Keratinocyte (primary cell): Measurements from ENCODE around the gene GNMT. TPM values are rescaled to one million over a fixed set of nuclear protein-coding genes. Genes with fewer than 3 reads are reported as not detected.
A peak's percentile ranks its signal among the peaks of the same experiment; 100 is the strongest.

Experiments
- DNase-seq: peaks from one replicate; pipeline ENCODE4 v3.0.0-alpha.2; 2011; ENCODE audit warnings: low read depth, missing footprints, low spot score
- FAIRE-seq: peaks from 2 replicates; lab custom pipeline; 2011; peaks lifted over from hg19 to GRCh38; lab: Jason Lieb, UNC
- H2AFZ ChIP-seq: 2 replicates; pipeline ENCODE4 v1.6.0; 2012; ENCODE audit warnings: low read length, control low read depth, inconsistent platforms; ENCODE audit not compliant: control insufficient read depth
- H3K27ac ChIP-seq: 2 replicates; pipeline ENCODE4 v1.5.1; 2011; ENCODE audit warnings: low read length; ENCODE audit not compliant: control insufficient read depth, insufficient read depth
- H3K27me3 ChIP-seq: 3 replicates; pipeline ENCODE4 v1.6.0; 2011; ENCODE audit warnings: low read length; ENCODE audit not compliant: control insufficient read depth, insufficient read depth; ENCODE audit errors: extremely low read depth
- H3K36me3 ChIP-seq, 2 experiments: 2 replicates in 1 of 2; 3 replicates in 1 of 2; pipeline ENCODE4 v1.5.1; 2011; ENCODE audit warnings: low read length in 2 of 2, mild to moderate bottlenecking in 1 of 2; ENCODE audit not compliant: control insufficient read depth in 2 of 2, insufficient read depth in 2 of 2; ENCODE audit errors: extremely low read depth in 1 of 2
- H3K4me1 ChIP-seq: 3 replicates; pipeline ENCODE4 v1.5.1; 2011; ENCODE audit warnings: low read length; ENCODE audit not compliant: control insufficient read depth, insufficient read depth; ENCODE audit errors: extremely low read depth
- H3K4me2 ChIP-seq: 3 replicates; pipeline ENCODE4 v1.6.0; 2011; ENCODE audit warnings: low read depth, low read length; ENCODE audit not compliant: control insufficient read depth, insufficient read depth; ENCODE audit errors: extremely low read depth
- H3K4me3 ChIP-seq, 3 experiments: fragments of 200-600 bp in 1 of 3; sonication (generic) in 1 of 3; 2 replicates in 2 of 3; 3 replicates in 1 of 3; pipeline ENCODE4 v1.5.1; 2011 to 2016; ENCODE audit warnings: low read length in 3 of 3, mild to moderate bottlenecking in 3 of 3, control low read depth in 2 of 3, inconsistent platforms in 1 of 3, low read depth in 1 of 3, mixed read lengths in 1 of 3, mixed run types in 1 of 3, moderate library complexity in 1 of 3; ENCODE audit not compliant: control insufficient read depth in 2 of 3, insufficient read depth in 2 of 3; ENCODE audit errors: extremely low read depth in 1 of 3
- H3K79me2 ChIP-seq: 2 replicates; pipeline ENCODE4 v1.6.0; 2012; ENCODE audit warnings: low read length; ENCODE audit not compliant: control insufficient read depth, insufficient read depth
- H3K9ac ChIP-seq: 3 replicates; pipeline ENCODE4 v1.6.0; 2011; ENCODE audit warnings: low read length; ENCODE audit not compliant: control insufficient read depth, insufficient read depth; ENCODE audit errors: extremely low read depth
- H3K9me1 ChIP-seq: 3 replicates; pipeline ENCODE4 v1.6.0; 2011; ENCODE audit warnings: low read length; ENCODE audit not compliant: control insufficient read depth, insufficient read depth; ENCODE audit errors: extremely low read depth
- H3K9me3 ChIP-seq: 2 replicates; pipeline ENCODE4 v1.5.1; 2012; ENCODE audit warnings: low read depth, low read length; ENCODE audit not compliant: control insufficient read depth
- H4K20me1 ChIP-seq: 3 replicates; pipeline ENCODE4 v1.6.0; 2011; ENCODE audit warnings: low read length; ENCODE audit not compliant: control insufficient read depth, insufficient read depth; ENCODE audit errors: extremely low read depth
- CTCF ChIP-seq, 3 experiments: IDR thresholded peaks in 1 of 3; conservative IDR thresholded peaks in 1 of 3; optimal IDR thresholded peaks in 1 of 3; 2 replicates in 2 of 3; 3 replicates in 1 of 3; pipeline versions ENCODE3 to v1.5.1; 2011; ENCODE audit warnings: low read length in 3 of 3, mild to moderate bottlenecking in 3 of 3, moderate library complexity in 2 of 3, control low read depth in 1 of 3, inconsistent platforms in 1 of 3; ENCODE audit not compliant: insufficient read depth in 2 of 3; ENCODE audit errors: extremely low read depth in 1 of 3
- EZH2 ChIP-seq: IDR thresholded peaks from one replicate; pipeline ENCODE4 v1.6.1; 2012; ENCODE audit warnings: inconsistent platforms, mild to moderate bottlenecking, low read length, moderate library complexity
- dilution Hi-C: fragments of 300-500 bp; cut with MboI; formaldehyde crosslinking; loops from one replicate; pipeline ENCODE4 v1.7.0; 2020; ENCODE audit warnings: low sequenced_read_pairs; ENCODE audit not compliant: extremely low pct_ligation_motif_present
- polyA plus RNA-seq, 5 experiments: library from polyadenylated mRNA; depleted of rRNA in 3 of 5; stranded (reverse) in 3 of 5; stranded (forward) in 1 of 5; unstranded in 1 of 5; fragments of >200 nt; gene quantifications; 1 replicate in 1 of 5; 2 replicates in 3 of 5; 3 replicates in 1 of 5; pipeline versions ENCODE4 v1.2.1 to v1.2.3, GENCODE V29; 2011 to 2012; ENCODE audit warnings: missing spikeins in 2 of 5, low read depth in 1 of 5, low replicate concordance in 1 of 5

The GNMT gene
- polyA plus RNA-seq, 1 donor (not counting 4 experiments of a cell fraction or from before 2014, with no cell fraction given) = 0.08 TPM

- no peak for TF ChIP-seq EZH2
- no peak for TF ChIP-seq CTCF (optimal IDR thresholded peaks at IDR 0.05 in 1 of 3, IDR thresholded peaks at IDR 0.05 in 1 of 3, conservative IDR thresholded peaks at IDR 0.05 in 1 of 3; ENCODE audit: extremely low read depth in 1 of 3, insufficient read depth in 2 of 3, low read length in 3 of 3)
- no peak overlapping the region for H3K4me3 ChIP-seq
- H2AFZ ChIP-seq = no peak overlapping the region
- H3K9me1 ChIP-seq = no peaks in the 10 kb centered on the region
- H3K36me3 ChIP-seq = peaks cover 0 to 4% of the 10 kb centered on the region in 2 experiments
- FAIRE-seq (no peak), DNase-seq (no peak)
- no peaks in the 10 kb centered on the region for H3K79me2 ChIP-seq
- H3K9ac ChIP-seq = no peak overlapping the region
- no peaks in the 10 kb centered on the region for H4K20me1 ChIP-seq
- no peak overlapping the region for H3K4me2 ChIP-seq
- no peaks in the 10 kb centered on the region for H3K9me3 ChIP-seq
- dilution Hi-C loops = no loop called here
- peaks cover 13% of the 10 kb centered on the region for H3K4me1 ChIP-seq
- no peaks in the 10 kb centered on the region for H3K27me3 ChIP-seq
- H3K27ac ChIP-seq = no peak overlapping the region
These were observed 2.4 kb upstream of the GNMT start for GRCh38 chr6:42958125-42958524.

GRCh38 chr6:42959917-42960242, 674 bp upstream of the GNMT start:
- Histone ChIP-seq H3K4me2 (peak overlapping the region; percentile 89), H3K79me2 (no peaks in the 10 kb centered on the region), H3K27me3 (no peaks in the 10 kb centered on the region), H3K36me3 (peaks cover 4 to 12% of the 10 kb centered on the region in 2 experiments), H3K4me1 (peaks cover 9% of the 10 kb centered on the region), H3K9me1 (no peaks in the 10 kb centered on the region), H2AFZ (peak overlapping the region; percentile 60), H3K9me3 (no peaks in the 10 kb centered on the region), H4K20me1 (no peaks in the 10 kb centered on the region), H3K27ac (no peak overlapping the region), H3K4me3 (peak overlapping the region; percentile 35 to 69 (median 62)), H3K9ac (peak overlapping the region; percentile 34)
- dilution Hi-C loops = no loop called here
- FAIRE-seq = no peak
- no peak for DNase-seq
- no peak for TF ChIP-seq EZH2
- TF ChIP-seq CTCF (optimal IDR thresholded peaks at IDR 0.05 in 1 of 3, IDR thresholded peaks at IDR 0.05 in 1 of 3, conservative IDR thresholded peaks at IDR 0.05 in 1 of 3; ENCODE audit: extremely low read depth in 1 of 3, insufficient read depth in 2 of 3, low read length in 3 of 3) = no peak
